NCI-H1436 (cell line): ENCODE measurements around the gene ACAA1.
"Not testable (repeated sequence)": the region's sequence is repeated elsewhere in the genome, so short reads cannot be mapped to it uniquely, and the experiment has no call there.

Experiments used
- DNase-seq: peaks from one replicate; lab custom pipeline; 2025; lab: John Stamatoyannopoulos, UW

ACAA1 gene

DNA sequence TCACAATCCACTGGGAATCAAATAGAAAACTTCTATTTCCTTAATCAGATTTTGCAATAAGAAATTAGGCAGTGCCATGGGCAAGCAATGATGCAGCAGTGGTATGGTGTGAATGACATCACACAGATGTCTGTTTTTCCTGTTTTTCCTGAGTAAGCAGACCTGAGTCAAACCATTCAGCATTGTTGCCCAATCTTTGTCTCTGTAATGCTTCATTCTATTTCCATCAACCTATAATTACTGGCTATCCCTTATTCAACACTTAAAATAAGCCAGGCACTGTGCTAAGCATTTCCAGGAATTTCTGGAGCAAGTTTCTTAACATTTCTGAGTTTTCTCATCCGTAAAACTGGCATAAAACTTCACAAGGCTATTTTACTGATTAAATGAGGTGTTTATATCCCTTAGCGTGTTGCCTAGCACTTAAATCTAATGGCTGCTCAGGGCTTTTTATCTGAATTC, 17.1 kb upstream of the ACAA1 start:
- no peak for DNase-seq

GRCh38 chr3:38153221-38153620, 16.3 kb upstream of the ACAA1 start:
- DNase-seq = no peak

- DNase-seq = no peak
Measured at GRCh38 chr3:38152609-38153008, 15.7 kb upstream of the ACAA1 start.

DNA sequence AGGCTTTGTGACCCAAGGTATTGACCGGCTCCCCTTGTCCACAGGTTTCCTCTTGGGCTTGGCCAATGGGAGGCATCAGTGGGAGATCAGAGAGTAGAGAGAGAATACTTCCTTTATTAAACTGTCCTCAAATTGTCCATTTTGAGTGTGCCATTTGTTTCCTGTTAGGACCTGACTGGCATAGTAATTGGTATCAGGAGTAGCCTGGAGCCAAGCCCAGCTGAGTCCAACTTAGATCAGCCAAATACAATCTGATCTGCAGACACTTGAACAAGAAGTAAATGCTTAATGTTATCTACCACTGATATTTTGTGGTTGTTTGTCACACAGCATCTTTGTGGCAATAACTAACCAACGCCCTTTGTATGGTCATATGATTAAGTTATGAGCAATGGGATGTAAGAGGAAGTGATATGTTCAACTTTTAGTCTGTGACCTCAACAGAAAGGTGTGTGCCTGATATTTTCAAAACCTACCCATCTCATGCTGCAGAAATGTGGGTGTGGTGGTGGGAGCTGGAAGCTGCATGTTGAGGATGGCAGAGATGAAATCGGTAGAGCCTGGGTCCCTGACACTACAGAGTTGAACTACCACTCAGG, 14.8 kb upstream of the ACAA1 start:
- DNase-seq = no peak

DNA sequence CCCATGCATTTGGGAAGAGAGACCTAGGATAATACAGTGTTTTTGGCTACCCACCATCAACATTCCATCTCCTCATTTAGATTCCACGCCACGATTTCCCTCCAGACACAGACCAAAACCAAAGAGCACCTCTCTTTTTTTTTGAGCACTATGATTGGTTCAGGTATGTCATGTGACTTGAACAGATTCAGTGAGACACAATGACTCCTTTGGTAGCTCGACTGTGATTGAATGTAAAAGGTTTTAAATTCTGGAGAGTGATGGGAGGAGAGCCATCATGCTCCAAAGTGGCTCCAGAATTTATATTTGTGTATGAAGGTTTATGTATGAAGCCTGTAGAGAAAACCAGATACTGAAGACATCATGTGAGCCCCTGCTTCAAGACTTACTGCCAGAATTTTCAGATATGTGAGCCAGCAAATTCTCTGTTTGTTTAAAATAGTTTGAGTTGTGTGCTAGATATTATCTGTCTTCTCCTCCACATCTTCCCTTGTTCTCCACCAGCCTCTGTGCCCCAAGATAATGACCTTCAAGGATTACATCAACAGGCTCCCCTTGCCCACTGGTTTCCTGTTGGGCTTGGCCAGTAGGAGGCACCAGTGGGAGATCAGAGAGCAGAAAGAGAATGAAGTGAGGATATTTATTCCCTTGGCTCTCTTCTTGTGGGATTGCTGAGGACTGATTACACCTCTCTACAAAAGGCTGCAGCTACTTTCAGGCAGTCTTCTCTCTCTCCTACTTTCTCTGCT, 14.0 kb upstream of the ACAA1 start:
- no peak for DNase-seq

DNA sequence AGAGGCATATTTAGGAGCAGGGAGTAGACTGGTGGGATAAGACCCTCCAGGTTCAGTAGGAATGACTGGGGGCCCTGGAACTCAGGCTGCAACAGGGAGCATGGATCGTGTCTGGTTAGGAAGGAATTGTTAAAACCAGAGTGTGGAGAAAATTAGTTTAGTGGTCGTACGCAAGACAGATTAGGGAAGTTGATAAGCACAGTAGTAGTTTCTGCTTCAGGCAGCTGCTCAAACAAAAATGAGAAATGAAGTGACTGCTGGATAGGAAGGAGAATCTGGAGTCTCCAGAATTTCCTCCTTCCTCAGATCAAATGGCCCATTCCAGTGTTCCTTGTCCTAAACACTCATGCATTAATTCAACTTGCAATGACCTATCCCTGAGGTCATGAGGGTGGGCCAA, 12.8 kb upstream of the ACAA1 start:
- DNase-seq = no peak

DNA sequence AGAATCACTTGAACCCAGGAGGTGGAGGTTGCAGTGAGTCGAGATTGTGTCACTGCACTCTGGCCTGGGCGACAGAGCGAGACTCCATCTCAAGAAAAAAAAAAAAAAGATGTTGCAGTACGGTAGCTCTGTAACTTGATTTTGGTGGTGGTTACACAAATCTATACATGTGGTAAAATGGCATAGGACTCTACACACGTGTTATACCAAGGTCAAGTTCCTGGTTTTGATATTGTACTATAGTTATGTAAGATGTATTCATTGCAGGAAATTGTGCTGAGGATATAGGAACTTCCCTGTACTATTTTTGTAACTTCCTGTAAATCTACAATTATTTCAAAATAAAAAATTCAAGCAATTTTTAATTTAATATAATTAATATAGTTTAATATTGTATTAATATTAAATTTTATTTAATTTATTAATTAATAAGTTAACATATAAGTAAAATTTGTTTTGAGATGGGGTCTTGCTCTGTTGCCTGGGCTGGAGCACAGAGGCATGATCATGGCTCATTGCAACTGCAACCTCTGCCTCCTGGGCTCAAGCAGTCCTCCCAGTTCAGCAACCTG, 11.5 kb upstream of the ACAA1 start:
- DNase-seq = no peak

- DNase-seq = no peak
Measured at GRCh38 chr3:38147421-38147820, 10.5 kb upstream of the ACAA1 start.

DNA sequence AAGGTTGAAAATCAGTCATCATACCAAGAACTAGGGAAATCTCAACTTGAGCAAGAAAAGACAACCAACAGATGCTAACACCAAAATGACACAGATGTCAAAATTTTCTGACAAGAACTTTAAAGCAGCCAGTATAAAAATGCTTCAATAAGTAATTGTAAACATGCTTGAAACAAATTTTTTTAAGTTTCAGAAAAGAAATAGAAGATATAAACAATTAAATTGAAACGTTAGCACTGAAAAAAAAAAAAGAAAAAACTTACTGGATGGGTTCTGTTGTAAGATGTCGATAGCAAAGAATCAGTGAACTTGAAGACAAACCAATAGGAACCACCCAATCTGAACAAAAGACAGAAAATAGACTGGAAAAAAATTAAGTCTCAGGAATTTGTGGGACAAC, 9.6 kb upstream of the ACAA1 start:
- DNase-seq = no peak

DNA sequence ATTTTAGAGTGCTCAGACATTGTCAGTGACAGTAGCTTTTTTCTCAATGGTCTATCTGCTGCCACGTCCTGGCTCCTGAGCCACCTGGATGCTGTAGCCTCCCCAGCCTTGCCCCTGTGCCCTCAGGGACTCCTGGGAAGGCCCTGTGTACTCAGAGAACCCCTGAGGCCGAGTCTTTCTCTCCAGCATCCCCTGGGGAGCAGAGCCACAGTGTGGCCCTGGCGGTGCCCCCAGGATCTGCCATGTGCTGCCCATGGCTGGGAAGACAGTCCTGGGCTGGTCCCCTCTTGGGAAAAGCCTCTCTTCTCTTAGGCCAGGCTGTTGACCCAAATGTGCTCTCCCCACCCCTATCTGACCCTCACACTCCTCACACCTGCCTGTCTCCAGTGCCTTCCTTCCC, 6.6 kb upstream of the ACAA1 start:
- no peak for DNase-seq

- DNase-seq = no peak
Measured at GRCh38 chr3:38142959-38143358, 6.0 kb upstream of the ACAA1 start.

DNA sequence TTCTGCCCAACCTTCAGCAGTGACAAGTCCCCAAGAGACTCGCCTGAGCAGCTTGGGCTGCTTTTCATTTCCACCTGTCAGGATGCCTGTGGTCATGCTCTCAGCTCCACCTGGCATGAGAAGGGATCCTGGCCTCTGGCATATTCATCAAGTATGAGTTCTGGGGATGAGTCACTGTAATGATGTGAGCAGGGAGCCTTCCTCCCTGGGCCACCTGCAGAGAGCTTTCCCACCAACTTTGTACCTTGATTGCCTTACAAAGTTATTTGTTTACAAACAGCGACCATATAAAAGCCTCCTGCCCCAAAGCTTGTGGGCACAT, 5.0 kb upstream of the ACAA1 start:
- no peak for DNase-seq

GRCh38 chr3:38141173-38141951, 4.4 kb upstream of the ACAA1 start:
- DNase-seq = no peak

DNA sequence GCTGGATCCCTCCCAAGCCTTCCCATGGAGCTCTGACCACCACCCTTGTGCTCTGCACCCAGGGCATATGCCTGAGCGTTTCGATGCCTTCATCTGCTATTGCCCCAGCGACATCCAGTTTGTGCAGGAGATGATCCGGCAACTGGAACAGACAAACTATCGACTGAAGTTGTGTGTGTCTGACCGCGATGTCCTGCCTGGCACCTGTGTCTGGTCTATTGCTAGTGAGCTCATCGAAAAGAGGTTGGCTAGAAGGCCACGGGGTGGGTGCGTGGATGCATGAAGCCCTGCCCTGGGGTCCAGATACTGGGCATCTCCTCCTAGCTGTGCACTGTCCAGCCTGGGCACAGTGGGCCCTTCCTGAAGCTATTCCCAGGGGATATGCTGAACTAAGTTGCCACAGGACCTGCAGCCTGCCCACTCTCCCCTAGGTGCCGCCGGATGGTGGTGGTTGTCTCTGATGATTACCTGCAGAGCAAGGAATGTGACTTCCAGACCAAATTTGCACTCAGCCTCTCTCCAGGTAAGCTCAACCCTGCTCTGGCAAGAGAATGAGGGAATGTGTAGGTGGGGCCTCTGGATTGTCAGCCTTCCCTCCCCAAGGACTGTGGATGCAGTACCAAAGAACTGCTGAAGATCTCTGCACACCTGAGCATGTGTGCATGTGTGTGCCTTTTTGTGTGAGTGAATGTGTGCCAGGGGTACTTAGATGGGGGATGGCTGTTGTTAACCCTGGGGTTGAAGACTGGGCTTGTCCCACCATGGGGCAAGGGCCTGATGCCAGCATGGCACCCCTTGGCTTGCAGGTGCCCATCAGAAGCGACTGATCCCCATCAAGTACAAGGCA, 3.6 kb upstream of the ACAA1 start:
- DNase-seq = no peak

- DNase-seq = no peak
Measured at GRCh38 chr3:38139652-38140051, 2.7 kb upstream of the ACAA1 start.

DNA sequence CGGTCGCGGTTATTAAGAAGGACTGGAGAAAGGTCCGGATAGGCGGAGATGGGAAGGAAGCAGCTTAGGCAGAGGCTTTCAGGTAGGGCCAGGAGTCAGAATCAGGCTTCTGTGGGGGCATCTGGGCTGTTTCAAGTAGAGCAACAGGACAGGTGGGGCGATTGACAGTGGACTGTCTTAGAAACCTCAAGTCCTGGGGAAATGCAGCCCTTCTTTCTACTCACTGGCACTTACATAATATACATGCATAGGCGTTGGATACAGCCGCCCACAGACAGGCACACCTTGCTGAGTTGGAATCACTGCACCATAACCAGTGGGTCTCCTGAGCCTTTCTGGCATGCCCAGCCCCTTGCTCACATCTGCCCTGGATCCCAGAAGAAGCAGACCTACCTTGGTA, 2.3 kb upstream of the ACAA1 start:
- DNase-seq = no peak

GRCh38 chr3:38138349-38139190, 1.6 kb upstream of the ACAA1 start, which contains the start of gene MYD88:
Gene MYD88, plus strand, starts transcription at chr3:38138661. Its CDS starts 40 bp downstream, at chr3:38138701.
- no peak for DNase-seq

- no peak for DNase-seq
Measured at GRCh38 chr3:38137615-38138348, 855 bp upstream of the ACAA1 start.

DNA sequence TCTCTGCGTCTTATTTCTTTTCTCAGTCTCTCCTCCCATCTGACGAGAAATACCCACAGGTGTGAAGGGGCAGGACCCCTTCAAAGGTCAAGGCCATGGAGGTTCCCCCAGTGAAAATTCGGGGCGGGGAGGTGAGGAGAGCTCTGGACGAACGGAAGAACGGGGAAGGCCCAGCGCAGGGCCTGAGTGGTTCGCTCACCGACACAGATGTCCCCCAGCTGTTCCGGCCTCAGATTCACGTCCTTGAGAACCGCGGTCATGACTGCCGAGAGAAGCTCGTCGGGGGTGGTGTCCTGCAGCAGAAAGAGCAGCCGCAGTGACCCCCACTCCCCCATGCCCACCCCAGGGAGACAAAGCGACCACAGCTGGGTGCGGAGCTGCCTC, 542 bp downstream of the ACAA1 start:
- DNase-seq = no peak

GRCh38 chr3:38135621-38136277, 1.2 kb downstream of the ACAA1 start:
- not testable (repeated sequence) for DNase-seq
